WTC11 (cell line): ENCODE data around the gene PAK5. TPM values are rescaled to one million over a fixed set of nuclear protein-coding genes. Genes with fewer than 3 reads are reported as not detected.

Source experiments
- ATAC-seq: fragments of 200-7000 bp; cut with Tn5 transposase; 2 replicates; pipeline ENCODE4 v1.10.0; 2021; ENCODE audit warnings: mild to moderate bottlenecking, moderate library complexity
- CTCF ChIA-PET: fragments of 300-600 bp; sonication (Branson Sonifier 250); formaldehyde crosslinking; loops from one replicate; lab custom pipeline; 2021; ENCODE audit warnings: antibody characterized with exemption; lab: Charles Lee
- POLR2A ChIA-PET: fragments of 350-600 bp; sonication (Branson Sonifier 250); formaldehyde crosslinking; loops from one replicate; lab custom pipeline; 2021; ENCODE audit warnings: antibody characterized with exemption; lab: Charles Lee
- DNase-seq: peaks from one replicate; pipeline ENCODE4 v3.0.0; 2021; ENCODE audit warnings: low spot score
- H3K27ac Mint-ChIP-seq: 2 replicates; pipeline ENCODE4 v1.8.0; 2021; ENCODE audit warnings: mixed read lengths
- H3K27me3 Mint-ChIP-seq: 2 replicates; pipeline ENCODE4 v1.8.0; 2021; ENCODE audit warnings: low read depth, mild to moderate bottlenecking, moderate library complexity, mixed read lengths
- H3K36me3 Mint-ChIP-seq: 2 replicates; pipeline ENCODE4 v1.8.0; 2021; ENCODE audit warnings: mixed read lengths
- H3K4me1 Mint-ChIP-seq: 2 replicates; pipeline ENCODE4 v1.8.0; 2022; ENCODE audit warnings: mixed read lengths
- H3K4me3 Mint-ChIP-seq: 2 replicates; pipeline ENCODE4 v1.8.0; 2021; ENCODE audit warnings: mild to moderate bottlenecking, moderate library complexity, mixed read lengths
- H3K9me3 Mint-ChIP-seq: 2 replicates; pipeline ENCODE4 v1.8.0; 2021; ENCODE audit warnings: mixed read lengths
- ELF4 ChIP-seq: sonication (generic); formaldehyde crosslinking; IDR thresholded peaks from 2 replicates; pipeline ENCODE4 v1.8.1; 2022; ENCODE audit warnings: low read depth, mild to moderate bottlenecking, moderate library complexity, missing genetic modification reagents
- FOXJ3 ChIP-seq: sonication (generic); formaldehyde crosslinking; IDR thresholded peaks from 2 replicates; pipeline ENCODE4 v1.9.0; 2021; ENCODE audit warnings: missing genetic modification reagents, mild to moderate bottlenecking, borderline replicate concordance
- GABPB1 ChIP-seq: sonication (generic); formaldehyde crosslinking; IDR thresholded peaks from 2 replicates; pipeline ENCODE4 v1.8.1; 2023; ENCODE audit warnings: mild to moderate bottlenecking, missing genetic modification reagents
- HMGA2 ChIP-seq: fragments of 250-450 bp; sonication (Bioruptor Pico); IDR thresholded peaks from 2 replicates; pipeline ENCODE4 v1.4.0; 2021; ENCODE audit warnings: mild to moderate bottlenecking, moderate library complexity
- JUN ChIP-seq: sonication (generic); formaldehyde crosslinking; IDR thresholded peaks from 2 replicates; pipeline ENCODE4 v1.8.0; 2023; ENCODE audit warnings: mild to moderate bottlenecking, missing genetic modification reagents
- NFE2L1 ChIP-seq: sonication (generic); formaldehyde crosslinking; IDR thresholded peaks from 2 replicates; pipeline ENCODE4 v1.8.1; 2023; ENCODE audit warnings: missing genetic modification reagents
- NR2C2 ChIP-seq: sonication (generic); formaldehyde crosslinking; IDR thresholded peaks from 2 replicates; pipeline ENCODE4 v1.8.0; 2022; ENCODE audit warnings: mild to moderate bottlenecking, missing genetic modification reagents
- NR3C1 ChIP-seq: sonication (generic); formaldehyde crosslinking; conservative IDR thresholded peaks from 2 replicates; pipeline ENCODE4 v1.8.1; 2023; ENCODE audit warnings: low read depth, mild to moderate bottlenecking, missing genetic modification reagents
- PRRX2 ChIP-seq: fragments of 250-450 bp; sonication (Bioruptor Pico); IDR thresholded peaks from 2 replicates; pipeline ENCODE4 v1.8.0; 2021; ENCODE audit warnings: mild to moderate bottlenecking
- RELA ChIP-seq: sonication (generic); formaldehyde crosslinking; IDR thresholded peaks from 2 replicates; pipeline ENCODE4 v1.8.1; 2022; ENCODE audit warnings: missing genetic modification reagents, mild to moderate bottlenecking, borderline replicate concordance
- SMAD3 ChIP-seq: sonication (generic); formaldehyde crosslinking; IDR thresholded peaks from 2 replicates; pipeline ENCODE4 v1.8.0; 2022; ENCODE audit warnings: missing genetic modification reagents, mild to moderate bottlenecking, borderline replicate concordance
- TP53 ChIP-seq: sonication (generic); formaldehyde crosslinking; IDR thresholded peaks from 2 replicates; pipeline ENCODE4 v1.8.1; 2023; ENCODE audit warnings: mild to moderate bottlenecking, missing genetic modification reagents
- ZNF263 ChIP-seq: sonication (generic); formaldehyde crosslinking; IDR thresholded peaks from 2 replicates; pipeline ENCODE4 v1.8.1; 2022; ENCODE audit warnings: low read depth, mild to moderate bottlenecking, moderate library complexity, missing genetic modification reagents
- ZNF396 ChIP-seq: fragments of 250-450 bp; sonication (Bioruptor Pico); IDR thresholded peaks from 2 replicates; pipeline ENCODE4 v1.8.0; 2021; ENCODE audit warnings: mild to moderate bottlenecking, moderate library complexity, borderline replicate concordance
- ZNF671 ChIP-seq: fragments of 250-450 bp; sonication (Bioruptor Pico); IDR thresholded peaks from 2 replicates; pipeline ENCODE4 v1.8.0; 2021; ENCODE audit warnings: mild to moderate bottlenecking
- total RNA-seq: library from RNA; stranded (reverse); gene quantifications from 3 replicates; pipeline ENCODE4 v1.2.3, GENCODE V29; 2021
- TF ChIP-seq, protein P1 (sequence below): fragments of 250-450 bp; sonication (Bioruptor Pico); IDR thresholded peaks from 2 replicates; pipeline ENCODE4 v1.9.0; 2021; ENCODE audit warnings: mild to moderate bottlenecking
- TF ChIP-seq, protein P2 (sequence below): sonication (generic); formaldehyde crosslinking; IDR thresholded peaks from 2 replicates; pipeline ENCODE4 v1.8.1; 2023; ENCODE audit warnings: mild to moderate bottlenecking, missing genetic modification reagents, moderate library complexity
- TF ChIP-seq, protein P3 (sequence below): fragments of 250-450 bp; sonication (Bioruptor Pico); IDR thresholded peaks from 2 replicates; pipeline ENCODE4 v1.8.0; 2021; ENCODE audit warnings: mild to moderate bottlenecking
- TF ChIP-seq, protein P4 (sequence below): fragments of 250-450 bp; sonication (Bioruptor Pico); IDR thresholded peaks from 2 replicates; pipeline ENCODE4 v1.9.0; 2021; ENCODE audit warnings: mild to moderate bottlenecking
- TF ChIP-seq, protein P5 (sequence below): sonication (generic); formaldehyde crosslinking; IDR thresholded peaks from 2 replicates; pipeline ENCODE4 v1.8.0; 2023; ENCODE audit warnings: mild to moderate bottlenecking, missing genetic modification reagents

The PAK5 gene
- total RNA-seq, 1 experiment from 2014 or later: 0.31 TPM

DNA sequence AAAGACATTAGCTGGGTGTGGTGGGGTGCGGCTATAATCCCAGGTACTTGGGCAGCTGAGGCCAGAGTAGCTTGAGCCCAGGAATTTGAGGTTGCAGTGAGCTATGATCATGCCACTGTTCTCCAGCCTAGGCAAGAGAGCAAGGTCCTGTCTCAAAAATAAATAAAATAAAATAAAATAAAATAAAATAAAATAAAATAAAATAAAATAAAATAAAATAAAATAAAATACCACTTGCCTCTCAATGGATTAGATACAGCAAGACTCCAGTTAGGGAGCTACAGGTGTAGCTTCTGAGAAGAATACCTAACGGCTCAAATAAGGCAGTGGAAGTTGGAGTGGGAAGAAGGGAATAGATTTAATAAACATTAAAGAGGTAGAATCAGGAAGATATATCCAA is 13.7 kb upstream of the PAK5 start:
- ChIA-PET POLR2A (no interaction called here), CTCF (no interaction called here)
- Mint-ChIP-seq H3K4me1 (no peaks in the 10 kb centered on the region), H3K27me3 (no peaks in the 10 kb centered on the region; the same call in none of the 2 replicates), H3K36me3 (no peaks in the 10 kb centered on the region), H3K4me3 (no peak overlapping the region), H3K9me3 (no peaks in the 10 kb centered on the region), H3K27ac (no peak overlapping the region)
- no peak for DNase-seq
- TF ChIP-seq HMGA2 (CRISPR knock-in tag) (peak; percentile 98), ZNF263 (CRISPR knock-in tag) (no peak), ZNF396 (CRISPR knock-in tag) (no peak)
- ATAC-seq: no peak

DNA sequence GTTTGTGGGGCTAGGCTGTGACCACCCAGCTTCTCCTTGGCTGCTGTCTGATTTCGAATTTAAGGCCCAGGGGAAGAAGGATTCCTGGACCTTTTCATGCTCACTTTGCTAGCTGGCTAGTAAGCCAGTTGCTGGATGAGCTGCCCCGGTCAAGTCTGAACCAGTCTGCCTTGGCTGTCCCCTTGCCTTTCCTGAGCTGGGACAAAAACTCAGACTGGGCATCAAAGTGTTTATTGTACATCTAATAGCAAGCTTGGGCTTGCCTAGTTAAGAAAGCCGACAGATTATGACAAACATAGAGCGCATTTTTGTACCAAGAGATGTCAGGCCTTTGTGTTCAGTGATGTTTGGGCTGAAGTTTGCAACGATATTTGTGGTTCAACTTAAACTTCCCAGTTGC is 750 bp upstream of the PAK5 start:
- CTCF ChIA-PET: interaction anchor here (0.9 to 2.2 kb wide), 7 partner anchors 10 to 432 kb away, joined by 3 to 17 read pairs (median 7); no protein-coding TSS in a partner anchor
- TF ChIP-seq, protein P1, sequence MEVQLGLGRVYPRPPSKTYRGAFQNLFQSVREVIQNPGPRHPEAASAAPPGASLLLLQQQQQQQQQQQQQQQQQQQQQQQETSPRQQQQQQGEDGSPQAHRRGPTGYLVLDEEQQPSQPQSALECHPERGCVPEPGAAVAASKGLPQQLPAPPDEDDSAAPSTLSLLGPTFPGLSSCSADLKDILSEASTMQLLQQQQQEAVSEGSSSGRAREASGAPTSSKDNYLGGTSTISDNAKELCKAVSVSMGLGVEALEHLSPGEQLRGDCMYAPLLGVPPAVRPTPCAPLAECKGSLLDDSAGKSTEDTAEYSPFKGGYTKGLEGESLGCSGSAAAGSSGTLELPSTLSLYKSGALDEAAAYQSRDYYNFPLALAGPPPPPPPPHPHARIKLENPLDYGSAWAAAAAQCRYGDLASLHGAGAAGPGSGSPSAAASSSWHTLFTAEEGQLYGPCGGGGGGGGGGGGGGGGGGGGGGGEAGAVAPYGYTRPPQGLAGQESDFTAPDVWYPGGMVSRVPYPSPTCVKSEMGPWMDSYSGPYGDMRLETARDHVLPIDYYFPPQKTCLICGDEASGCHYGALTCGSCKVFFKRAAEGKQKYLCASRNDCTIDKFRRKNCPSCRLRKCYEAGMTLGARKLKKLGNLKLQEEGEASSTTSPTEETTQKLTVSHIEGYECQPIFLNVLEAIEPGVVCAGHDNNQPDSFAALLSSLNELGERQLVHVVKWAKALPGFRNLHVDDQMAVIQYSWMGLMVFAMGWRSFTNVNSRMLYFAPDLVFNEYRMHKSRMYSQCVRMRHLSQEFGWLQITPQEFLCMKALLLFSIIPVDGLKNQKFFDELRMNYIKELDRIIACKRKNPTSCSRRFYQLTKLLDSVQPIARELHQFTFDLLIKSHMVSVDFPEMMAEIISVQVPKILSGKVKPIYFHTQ: no peak
- TF ChIP-seq ZNF671: no peak
- no peak for TF ChIP-seq NR3C1 (CRISPR knock-in tag)
- TF ChIP-seq NR2C2 (CRISPR knock-in tag): no peak
- TF ChIP-seq RELA: no peak
- TF ChIP-seq ELF4 (CRISPR knock-in tag): no peak
- TF ChIP-seq JUN: no peak
- TF ChIP-seq, protein P2, sequence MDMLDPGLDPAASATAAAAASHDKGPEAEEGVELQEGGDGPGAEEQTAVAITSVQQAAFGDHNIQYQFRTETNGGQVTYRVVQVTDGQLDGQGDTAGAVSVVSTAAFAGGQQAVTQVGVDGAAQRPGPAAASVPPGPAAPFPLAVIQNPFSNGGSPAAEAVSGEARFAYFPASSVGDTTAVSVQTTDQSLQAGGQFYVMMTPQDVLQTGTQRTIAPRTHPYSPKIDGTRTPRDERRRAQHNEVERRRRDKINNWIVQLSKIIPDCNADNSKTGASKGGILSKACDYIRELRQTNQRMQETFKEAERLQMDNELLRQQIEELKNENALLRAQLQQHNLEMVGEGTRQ (CRISPR knock-in tag): no peak
- TF ChIP-seq, protein P3, sequence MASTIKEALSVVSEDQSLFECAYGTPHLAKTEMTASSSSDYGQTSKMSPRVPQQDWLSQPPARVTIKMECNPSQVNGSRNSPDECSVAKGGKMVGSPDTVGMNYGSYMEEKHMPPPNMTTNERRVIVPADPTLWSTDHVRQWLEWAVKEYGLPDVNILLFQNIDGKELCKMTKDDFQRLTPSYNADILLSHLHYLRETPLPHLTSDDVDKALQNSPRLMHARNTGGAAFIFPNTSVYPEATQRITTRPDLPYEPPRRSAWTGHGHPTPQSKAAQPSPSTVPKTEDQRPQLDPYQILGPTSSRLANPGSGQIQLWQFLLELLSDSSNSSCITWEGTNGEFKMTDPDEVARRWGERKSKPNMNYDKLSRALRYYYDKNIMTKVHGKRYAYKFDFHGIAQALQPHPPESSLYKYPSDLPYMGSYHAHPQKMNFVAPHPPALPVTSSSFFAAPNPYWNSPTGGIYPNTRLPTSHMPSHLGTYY (CRISPR knock-in tag): no peak
- TF ChIP-seq, protein P4, sequence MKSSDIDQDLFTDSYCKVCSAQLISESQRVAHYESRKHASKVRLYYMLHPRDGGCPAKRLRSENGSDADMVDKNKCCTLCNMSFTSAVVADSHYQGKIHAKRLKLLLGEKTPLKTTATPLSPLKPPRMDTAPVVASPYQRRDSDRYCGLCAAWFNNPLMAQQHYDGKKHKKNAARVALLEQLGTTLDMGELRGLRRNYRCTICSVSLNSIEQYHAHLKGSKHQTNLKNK: no peak
- TF ChIP-seq PRRX2 (CRISPR knock-in tag): no peak
- no peak for TF ChIP-seq TP53
- TF ChIP-seq, protein P5, sequence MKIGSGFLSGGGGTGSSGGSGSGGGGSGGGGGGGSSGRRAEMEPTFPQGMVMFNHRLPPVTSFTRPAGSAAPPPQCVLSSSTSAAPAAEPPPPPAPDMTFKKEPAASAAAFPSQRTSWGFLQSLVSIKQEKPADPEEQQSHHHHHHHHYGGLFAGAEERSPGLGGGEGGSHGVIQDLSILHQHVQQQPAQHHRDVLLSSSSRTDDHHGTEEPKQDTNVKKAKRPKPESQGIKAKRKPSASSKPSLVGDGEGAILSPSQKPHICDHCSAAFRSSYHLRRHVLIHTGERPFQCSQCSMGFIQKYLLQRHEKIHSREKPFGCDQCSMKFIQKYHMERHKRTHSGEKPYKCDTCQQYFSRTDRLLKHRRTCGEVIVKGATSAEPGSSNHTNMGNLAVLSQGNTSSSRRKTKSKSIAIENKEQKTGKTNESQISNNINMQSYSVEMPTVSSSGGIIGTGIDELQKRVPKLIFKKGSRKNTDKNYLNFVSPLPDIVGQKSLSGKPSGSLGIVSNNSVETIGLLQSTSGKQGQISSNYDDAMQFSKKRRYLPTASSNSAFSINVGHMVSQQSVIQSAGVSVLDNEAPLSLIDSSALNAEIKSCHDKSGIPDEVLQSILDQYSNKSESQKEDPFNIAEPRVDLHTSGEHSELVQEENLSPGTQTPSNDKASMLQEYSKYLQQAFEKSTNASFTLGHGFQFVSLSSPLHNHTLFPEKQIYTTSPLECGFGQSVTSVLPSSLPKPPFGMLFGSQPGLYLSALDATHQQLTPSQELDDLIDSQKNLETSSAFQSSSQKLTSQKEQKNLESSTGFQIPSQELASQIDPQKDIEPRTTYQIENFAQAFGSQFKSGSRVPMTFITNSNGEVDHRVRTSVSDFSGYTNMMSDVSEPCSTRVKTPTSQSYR (CRISPR knock-in tag): no peak
- H3K36me3 Mint-ChIP-seq: no peaks in the 10 kb centered on the region

DNA sequence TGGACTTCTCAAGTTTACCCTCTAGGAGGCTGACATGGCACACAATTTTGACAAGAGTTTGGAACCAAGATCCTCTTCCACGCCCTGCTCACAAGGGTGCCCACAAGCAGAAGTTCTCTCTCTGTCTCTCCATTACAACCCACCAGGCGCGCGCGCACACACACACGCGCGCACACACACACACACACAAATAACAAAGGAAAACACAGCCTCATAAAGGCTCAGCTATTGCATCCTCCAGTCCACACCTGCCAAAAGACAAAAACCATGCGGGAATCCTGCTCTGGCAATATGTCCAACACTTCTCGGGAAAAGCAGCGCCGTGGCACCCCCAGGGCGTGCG is 870 bp downstream of the PAK5 start:
- no peak overlapping the region for H3K27ac Mint-ChIP-seq

More for the DNA sequence above, 750 bp upstream of the PAK5 start:
- DNase-seq (no peak), ATAC-seq (no peak)
- Mint-ChIP-seq H3K27me3 (peaks cover 29% of the 10 kb centered on the region), H3K27ac (peak overlapping the region; percentile 61), H3K4me1 (peaks cover 13% of the 10 kb centered on the region), H3K9me3 (no peaks in the 10 kb centered on the region), H3K4me3 (peak overlapping the region; percentile 74)
- POLR2A ChIA-PET: interaction anchor here (1.5 kb wide), 1 partner anchor 10 kb away, joined by 7 read pairs; no protein-coding TSS in a partner anchor

More for the DNA sequence above, 870 bp downstream of the PAK5 start:
- Mint-ChIP-seq H3K27me3 (peaks cover 29% of the 10 kb centered on the region), H3K36me3 (no peaks in the 10 kb centered on the region), H3K4me1 (peaks cover 13% of the 10 kb centered on the region), H3K9me3 (no peaks in the 10 kb centered on the region), H3K4me3 (peak overlapping the region; percentile 74)
- TF ChIP-seq NFE2L1 (CRISPR knock-in tag) (no peak), TP53 (no peak), ZNF263 (CRISPR knock-in tag) (no peak), SMAD3 (CRISPR knock-in tag) (0 out of 2 replicates have a peak, but pooled peaks have one; percentile 14), FOXJ3 (no peak), GABPB1 (no peak)
- ChIA-PET POLR2A (interaction anchor here (1.5 kb wide), 1 partner anchor 8 kb away, joined by 7 read pairs; no protein-coding TSS in a partner anchor), CTCF (no interaction called here)
- no peak for DNase-seq
- no peak for ATAC-seq
